ENCODE results near the gene ZFP69. TPM values are rescaled to one million over a fixed set of nuclear protein-coding genes. Genes with fewer than 3 reads are reported as not detected.

Gene ZFP69
- total RNA-seq, 4 donors from 2014 or later = 2.6 to 3.7 (median 3.6) TPM

DNA sequence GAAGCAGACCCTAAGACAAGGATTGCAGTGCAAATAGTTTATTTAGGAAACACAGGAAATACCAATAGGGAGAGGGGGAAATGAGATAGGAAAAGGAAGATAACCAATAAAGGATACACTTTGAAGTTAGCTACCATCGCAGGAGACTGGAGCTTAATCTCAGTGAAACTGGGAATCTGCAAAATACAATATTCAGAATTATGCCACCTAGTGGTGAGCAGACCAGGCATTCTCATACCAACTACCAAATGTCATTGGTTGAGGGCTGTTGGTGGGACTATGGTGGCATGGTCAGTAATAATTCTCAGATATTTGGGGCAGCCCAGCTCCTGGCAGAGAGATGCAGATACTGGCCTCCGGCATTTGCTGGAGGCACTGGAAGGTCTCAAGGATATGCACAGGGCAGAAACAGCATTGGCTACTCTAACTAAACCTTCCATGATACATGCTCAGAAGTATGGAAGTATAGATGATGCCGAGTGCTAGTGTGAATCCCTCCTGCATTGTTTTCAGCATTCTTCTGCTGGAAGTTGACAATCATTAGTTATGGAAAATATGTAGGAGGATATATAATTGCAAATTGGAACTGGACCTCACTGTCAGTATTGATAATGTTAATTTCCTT is 38.6 kb upstream of the ZFP69 start:
- no peaks in the 10 kb centered on the region for H3K9me3 ChIP-seq
- no peak for DNase-seq
- peak in 5 of 6 experiments; percentile 35 to 62 (median 41) for TF ChIP-seq CTCF (IDR thresholded peaks at IDR 0.05)
- TF ChIP-seq POLR2A (IDR thresholded peaks at IDR 0.05) = no peak
- intact Hi-C loops (cut with DNase I) = no loop called here
- H3K4me3 ChIP-seq = no peak overlapping the region
- H3K27ac ChIP-seq = no peak overlapping the region
- no peaks in the 10 kb centered on the region for H3K36me3 ChIP-seq
- H3K27me3 ChIP-seq = no peaks in the 10 kb centered on the region
- H3K4me1 ChIP-seq = no peaks in the 10 kb centered on the region
- 61 to 71% methylated on average over 3 of the region's 3 CpGs for WGBS, 2 donors

DNA sequence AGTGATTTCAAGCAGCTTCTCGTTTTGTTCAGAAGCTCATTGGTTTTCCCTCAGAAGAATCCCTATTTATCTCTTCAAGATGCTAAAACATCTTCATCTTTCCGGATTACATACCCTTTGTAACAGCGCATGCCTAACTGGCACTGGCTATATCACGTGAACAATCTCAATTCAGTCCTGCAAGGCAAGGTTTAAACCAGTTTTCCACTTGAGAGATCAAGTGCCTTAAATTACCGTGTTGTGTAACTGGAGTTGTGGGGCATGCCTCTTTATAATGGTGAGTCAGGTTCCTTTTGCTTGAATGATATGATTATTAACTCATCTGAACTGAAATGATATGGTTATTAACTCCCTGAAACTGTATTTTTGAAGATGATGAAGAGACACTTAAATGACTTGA is 37.8 kb upstream of the ZFP69 start:
- TF ChIP-seq CTCF (IDR thresholded peaks at IDR 0.05) (no peak), POLR2A (IDR thresholded peaks at IDR 0.05) (no peak)
- no peaks in the 10 kb centered on the region for H3K9me3 ChIP-seq
- H3K4me3 ChIP-seq = no peak overlapping the region
- H3K4me1 ChIP-seq = no peaks in the 10 kb centered on the region
- no peak overlapping the region for H3K27ac ChIP-seq
- 79 to 83% methylated on average over 5 of the region's 5 CpGs for WGBS, 2 donors
- H3K36me3 ChIP-seq = no peaks in the 10 kb centered on the region
- DNase-seq = no peak
- no peaks in the 10 kb centered on the region for H3K27me3 ChIP-seq
- intact Hi-C loops (cut with DNase I) = no loop called here

GRCh38 chr1:40449684-40450494 is 27.2 kb upstream of the ZFP69 start, which contains the start of gene ZFP69B:
Gene ZFP69B (plus strand): TSS chr1:40450476. CDS start chr1:40450962, 486 bp downstream.
- Histone ChIP-seq H3K27ac (peak within 1 kb of the TSS; percentile 68 to 85 (median 72)), H3K9me3 (peaks cover 0 to 23% (median 4%) of the 10 kb centered on the region in 3 donors), H3K27me3 (no peaks in the 10 kb centered on the region), H3K4me1 (peaks cover 3 to 19% (median 10%) of the 10 kb centered on the region in 3 donors), H3K4me3 (peak within 1 kb of the TSS; percentile 59 to 94 (median 63)), H3K36me3 (peaks cover 0 to 11% (median 0%) of the 10 kb centered on the region in 3 donors)
- DNase-seq = peak; percentile 27
- WGBS, 2 donors = 0 to 1% methylated on average over 9 to 15 of the region's 64 CpGs
- TF ChIP-seq CTCF (IDR thresholded peaks at IDR 0.05) (peak in 1 of 6 experiments; percentile 18), POLR2A (IDR thresholded peaks at IDR 0.05) (peak in 1 of 4 donors; percentile 72)
- intact Hi-C loops (cut with DNase I) = no loop called here

- peaks cover 3 to 19% (median 10%) of the 10 kb centered on the region in 3 donors for H3K4me1 ChIP-seq
- TF ChIP-seq CTCF (IDR thresholded peaks at IDR 0.05) (no peak), POLR2A (IDR thresholded peaks at IDR 0.05) (no peak)
- peak overlapping the region; percentile 59 to 94 (median 63) for H3K4me3 ChIP-seq
- no peak for DNase-seq
- peak overlapping the region; percentile 68 to 85 (median 72) for H3K27ac ChIP-seq
- H3K9me3 ChIP-seq = peaks cover 0 to 23% (median 9%) of the 10 kb centered on the region in 3 donors
- H3K27me3 ChIP-seq = no peaks in the 10 kb centered on the region
- 11 to 18% methylated on average over 10 to 12 of the region's 22 CpGs for WGBS, 2 donors
- H3K36me3 ChIP-seq = peaks cover 0 to 19% (median 0%) of the 10 kb centered on the region in 3 donors
- intact Hi-C loops (cut with DNase I) = no loop called here
These were observed 26.4 kb upstream of the ZFP69 start for GRCh38 chr1:40450495-40451237.
